H9 (cell line): Measurements from ENCODE around the gene CDR2. TPM values are rescaled to one million over a fixed set of nuclear protein-coding genes. Genes with fewer than 3 reads are reported as not detected.

ENCODE experiments used
- DNase-seq: peaks from one replicate; pipeline ENCODE4 v3.0.0-alpha.2; 2017
- H2AFZ ChIP-seq: one replicate; pipeline ENCODE4 v1.6.1; 2013; ENCODE audit warnings: mild to moderate bottlenecking, low read length, control low read depth, moderate library complexity
- H2AK5ac ChIP-seq: 2 replicates; pipeline ENCODE4 v1.6.1; 2013; ENCODE audit warnings: low read length, control low read depth, mixed read lengths; ENCODE audit not compliant: insufficient read length
- H2BK120ac ChIP-seq: one replicate; pipeline ENCODE4 v1.6.1; 2013; ENCODE audit warnings: low read depth, mild to moderate bottlenecking, low read length, control low read depth, inconsistent platforms; ENCODE audit not compliant: poor library complexity, severe bottlenecking
- H2BK12ac ChIP-seq: 2 replicates; pipeline ENCODE4 v1.6.1; 2013; ENCODE audit warnings: low read length, control low read depth, mixed read lengths, low read depth; ENCODE audit not compliant: insufficient read length
- H2BK15ac ChIP-seq: 2 replicates; pipeline ENCODE4 v1.6.1; 2013; ENCODE audit warnings: low read depth, low read length, control low read depth
- H2BK20ac ChIP-seq: one replicate; pipeline ENCODE4 v1.6.1; 2013; ENCODE audit warnings: low read depth, mild to moderate bottlenecking, low read length, control low read depth, inconsistent platforms; ENCODE audit not compliant: poor library complexity, severe bottlenecking
- H2BK5ac ChIP-seq: 2 replicates; pipeline ENCODE4 v1.6.1; 2013; ENCODE audit warnings: low read length, control low read depth, mixed read lengths; ENCODE audit not compliant: insufficient read length
- H3K14ac ChIP-seq: 2 replicates; pipeline ENCODE4 v1.6.1; 2013; ENCODE audit warnings: low read length, control low read depth; ENCODE audit not compliant: insufficient read depth
- H3K18ac ChIP-seq: 2 replicates; pipeline ENCODE4 v1.6.1; 2013; ENCODE audit warnings: low read depth, mild to moderate bottlenecking, mixed read lengths, low read length, control low read depth; ENCODE audit not compliant: insufficient read length
- H3K23ac ChIP-seq: 2 replicates; pipeline ENCODE4 v1.6.1; 2013; ENCODE audit warnings: low read length, control low read depth, mixed read lengths, low read depth; ENCODE audit not compliant: insufficient read length
- H3K23me2 ChIP-seq: 2 replicates; pipeline ENCODE4 v1.6.1; 2013; ENCODE audit warnings: low read depth, mild to moderate bottlenecking, mixed read lengths, low read length, control low read depth; ENCODE audit not compliant: insufficient read length, poor library complexity, severe bottlenecking
- H3K27ac ChIP-seq: 2 replicates; pipeline ENCODE4 v1.5.1; 2013; ENCODE audit warnings: low read length, control low read depth, mixed read lengths, low read depth; ENCODE audit not compliant: insufficient read length
- H3K27me3 ChIP-seq: 2 replicates; pipeline ENCODE4 v1.6.1; 2013; ENCODE audit warnings: low read length, control low read depth, inconsistent platforms; ENCODE audit not compliant: insufficient read depth
- H3K4ac ChIP-seq: 2 replicates; pipeline ENCODE4 v1.6.1; 2013; ENCODE audit warnings: low read depth, mild to moderate bottlenecking, control low read depth, inconsistent platforms, low read length, moderate library complexity
- H3K4me1 ChIP-seq: 2 replicates; pipeline ENCODE4 v1.6.1; 2013; ENCODE audit warnings: low read length, control low read depth, inconsistent platforms; ENCODE audit not compliant: insufficient read depth
- H3K4me2 ChIP-seq: 2 replicates; pipeline ENCODE4 v1.6.1; 2013; ENCODE audit warnings: low read length, control low read depth, mixed read lengths; ENCODE audit not compliant: insufficient read length, insufficient read depth
- H3K56ac ChIP-seq: 2 replicates; pipeline ENCODE4 v1.6.1; 2013; ENCODE audit warnings: low read depth, mild to moderate bottlenecking, mixed read lengths, low read length, control low read depth; ENCODE audit not compliant: insufficient read length
- H3K79me1 ChIP-seq: 2 replicates; pipeline ENCODE4 v1.6.1; 2013; ENCODE audit warnings: low read depth, mild to moderate bottlenecking, moderate library complexity, low read length, control low read depth, inconsistent platforms; ENCODE audit not compliant: insufficient read depth, poor library complexity, severe bottlenecking
- H3K79me2 ChIP-seq: 2 replicates; pipeline ENCODE4 v1.6.1; 2013; ENCODE audit warnings: low read length, control low read depth, inconsistent platforms; ENCODE audit not compliant: insufficient read depth
- H3K9ac ChIP-seq: 2 replicates; pipeline ENCODE4 v1.6.1; 2013; ENCODE audit warnings: low read length, control low read depth, mixed read lengths; ENCODE audit not compliant: insufficient read length; ENCODE audit errors: extremely low read depth
- H3K9me3 ChIP-seq: one replicate; pipeline ENCODE4 v1.6.1; 2013; ENCODE audit warnings: low read depth, low read length, inconsistent platforms; ENCODE audit not compliant: control insufficient read depth
- H3T11ph ChIP-seq: one replicate; pipeline ENCODE4 v1.6.1; 2013; ENCODE audit warnings: mild to moderate bottlenecking, low read length, control low read depth, inconsistent platforms
- H4K20me1 ChIP-seq: one replicate; pipeline ENCODE4 v1.6.1; 2013; ENCODE audit not compliant: control insufficient read depth, insufficient read length, insufficient read depth
- H4K5ac ChIP-seq: 2 replicates; pipeline ENCODE4 v1.6.1; 2013; ENCODE audit warnings: low read depth, mild to moderate bottlenecking, mixed read lengths, low read length, control low read depth; ENCODE audit not compliant: insufficient read length
- H4K8ac ChIP-seq: replicated peaks from 2 replicates; pipeline ENCODE4 v1.6.1; 2013; ENCODE audit warnings: low read length, control low read depth, mixed read lengths, low read depth; ENCODE audit not compliant: insufficient read length
- H4K91ac ChIP-seq: 2 replicates; pipeline ENCODE4 v1.6.1; 2013; ENCODE audit warnings: low read depth, mild to moderate bottlenecking, moderate library complexity, mixed read lengths, low read length, control low read depth; ENCODE audit not compliant: insufficient read length
- H3K27ac Mint-ChIP-seq, 3 experiments: 2 replicates in 2 of 3; 3 replicates in 1 of 3; pipeline ENCODE4 v1.8.0; 2020 to 2021; ENCODE audit warnings: mixed read lengths in 3 of 3, mild to moderate bottlenecking in 1 of 3, moderate library complexity in 1 of 3
- H3K27me3 Mint-ChIP-seq: 2 replicates; pipeline ENCODE4 v1.8.0; 2021; ENCODE audit warnings: low read depth, mild to moderate bottlenecking, moderate library complexity, mixed read lengths
- H3K36me3 Mint-ChIP-seq, 3 experiments: 2 replicates in 2 of 3; 3 replicates in 1 of 3; pipeline ENCODE4 v1.8.0; 2020 to 2021; ENCODE audit warnings: low read depth in 3 of 3, mixed read lengths in 3 of 3; ENCODE audit not compliant: insufficient read depth in 1 of 3
- H3K4me1 Mint-ChIP-seq, 2 experiments: 2 replicates each; pipeline ENCODE4 v1.8.0; 2020; ENCODE audit warnings: mixed read lengths in 2 of 2
- H3K4me3 Mint-ChIP-seq, 2 experiments: 2 replicates in 1 of 2; 3 replicates in 1 of 2; pipeline ENCODE4 v1.8.0; 2020 to 2021; ENCODE audit warnings: mild to moderate bottlenecking in 2 of 2, mixed read lengths in 2 of 2, moderate library complexity in 1 of 2
- H3K9me3 Mint-ChIP-seq, 2 experiments: 2 replicates in 1 of 2; 3 replicates in 1 of 2; pipeline ENCODE4 v1.8.0; 2020; ENCODE audit warnings: mild to moderate bottlenecking in 2 of 2, mixed read lengths in 2 of 2, moderate library complexity in 1 of 2
- CTCF ChIP-seq: fragments of 200-600 bp; sonication (generic); conservative IDR thresholded peaks from 3 replicates; pipeline ENCODE4 v1.8.0; 2021; ENCODE audit warnings: antibody characterized with exemption, mild to moderate bottlenecking
- WGBS: extraction: QIAGEN DNeasy Blood & Tissue Kit; methylation state at CpG from one replicate; pipeline ENCODE4 v1.1.7; 2013; ENCODE audit warnings: missing lambda C conversion rate, low lambda C conversion rate, mixed read lengths; ENCODE audit not compliant: insufficient read length; ENCODE audit errors: extremely low coverage; 5-methylcytosine and 5-hydroxymethylcytosine counted together
- total RNA-seq: library from RNA; stranded (reverse); gene quantifications from 2 replicates; pipeline ENCODE4 v1.2.1, GENCODE V29; 2021

Gene CDR2
- total RNA-seq, 1 experiment from 2014 or later = 33.4 TPM

GRCh38 chr16:22417019-22417418 is 42.6 kb upstream of the CDR2 start:
- Histone ChIP-seq H4K5ac (no peak overlapping the region), H3K79me2 (no peaks in the 10 kb centered on the region), H3K9me3 (no peaks in the 10 kb centered on the region), H3K14ac (no peak overlapping the region), H3K4me2 (no peak overlapping the region), H3K27ac (no peak overlapping the region), H2BK12ac (no peak overlapping the region), H3K9ac (no peak overlapping the region), H3K4me1 (no peaks in the 10 kb centered on the region), H3K27me3 (no peaks in the 10 kb centered on the region), H4K91ac (no peak overlapping the region), H3K23ac (no peak overlapping the region), H3K23me2 (no peaks in the 10 kb centered on the region), H3K4ac (no peak overlapping the region), H4K20me1 (no peaks in the 10 kb centered on the region), H4K8ac (no peak overlapping the region), H2BK15ac (no peak overlapping the region), H3K18ac (no peak overlapping the region), H2AFZ (no peak overlapping the region), H3K56ac (no peak overlapping the region), H2BK5ac (no peak overlapping the region), H2BK120ac (no peak overlapping the region), H2AK5ac (no peak overlapping the region), H2BK20ac (no peak overlapping the region), H3T11ph (no peak overlapping the region), H3K79me1 (no peaks in the 10 kb centered on the region)
- H3K27me3 Mint-ChIP-seq = no peaks in the 10 kb centered on the region
- H3K36me3 Mint-ChIP-seq = peaks cover 8 to 32% (median 13%) of the 10 kb centered on the region in 3 experiments; a peak in 6 of 7 replicates
- H3K27ac Mint-ChIP-seq = peak overlapping the region in 1 of 3 experiments; percentile 73; a peak in 1 of 7 replicates
- no peak overlapping the region for H3K4me3 Mint-ChIP-seq
- no peak for TF ChIP-seq CTCF
- WGBS = no CpG with 5 or more reads among the region's 4 CpGs
- no peak for DNase-seq
- H3K9me3 Mint-ChIP-seq = no peaks in the 10 kb centered on the region
- no peaks in the 10 kb centered on the region for H3K4me1 Mint-ChIP-seq
